GM18520 (cell line): ENCODE measurements around the gene MAJIN.

Source experiments
- ATAC-seq: cut with Tn5 transposase; IDR thresholded peaks from one replicate; pipeline ENCODE4 v1.9.1; 2021; ENCODE audit not compliant: unreplicated experiment

MAJIN gene

GRCh38 chr11:64933213-64933934 lies 38.5 kb downstream of the MAJIN start:
- ATAC-seq, result no peak

- no peak for ATAC-seq
These were observed 39.6 kb downstream of the MAJIN start for GRCh38 chr11:64932324-64932723.

DNA sequence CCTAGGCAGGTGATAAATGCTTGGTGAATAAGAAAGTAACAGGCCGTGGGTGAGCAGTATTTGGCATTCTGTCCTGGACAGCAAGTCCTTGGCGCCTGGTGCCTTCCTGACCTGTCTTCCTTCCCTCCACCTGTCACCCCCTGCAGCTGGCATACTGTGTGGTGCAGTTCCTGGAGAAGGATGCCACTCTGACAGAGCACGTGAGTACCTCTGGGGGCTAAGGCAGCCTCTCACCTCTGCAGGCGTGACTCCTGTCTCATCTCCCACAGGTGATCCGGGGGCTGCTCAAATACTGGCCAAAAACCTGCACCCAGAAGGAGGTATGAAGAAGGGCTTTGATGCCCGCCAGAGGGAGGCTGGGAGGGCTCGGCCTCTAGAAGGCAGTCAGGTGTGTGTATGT lies 40.6 kb downstream of the MAJIN start:
- ATAC-seq, result no peak

DNA sequence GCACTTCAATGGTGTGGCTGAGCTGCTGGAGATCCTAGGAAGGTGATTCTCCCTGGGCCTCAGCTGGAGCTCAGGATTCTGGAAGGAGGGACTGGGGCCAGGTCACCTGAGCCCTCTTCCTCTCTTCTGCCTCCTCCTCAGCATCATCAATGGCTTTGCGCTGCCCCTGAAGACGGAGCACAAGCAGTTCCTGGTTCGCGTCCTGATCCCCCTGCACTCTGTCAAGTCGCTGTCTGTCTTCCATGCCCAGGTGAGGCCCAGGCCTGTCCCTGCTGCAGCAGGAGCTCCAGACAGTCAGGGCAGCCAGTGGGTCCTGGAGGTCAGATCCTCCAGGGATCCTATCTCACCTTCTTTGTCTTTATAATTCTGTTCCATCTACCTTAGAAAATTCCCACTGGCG lies 41.6 kb downstream of the MAJIN start:
- ATAC-seq, result no peak

GRCh38 chr11:64929625-64930024 lies 42.3 kb downstream of the MAJIN start:
- no peak for ATAC-seq

- no peak for ATAC-seq
These were observed 43.0 kb downstream of the MAJIN start for GRCh38 chr11:64928957-64929356.

DNA sequence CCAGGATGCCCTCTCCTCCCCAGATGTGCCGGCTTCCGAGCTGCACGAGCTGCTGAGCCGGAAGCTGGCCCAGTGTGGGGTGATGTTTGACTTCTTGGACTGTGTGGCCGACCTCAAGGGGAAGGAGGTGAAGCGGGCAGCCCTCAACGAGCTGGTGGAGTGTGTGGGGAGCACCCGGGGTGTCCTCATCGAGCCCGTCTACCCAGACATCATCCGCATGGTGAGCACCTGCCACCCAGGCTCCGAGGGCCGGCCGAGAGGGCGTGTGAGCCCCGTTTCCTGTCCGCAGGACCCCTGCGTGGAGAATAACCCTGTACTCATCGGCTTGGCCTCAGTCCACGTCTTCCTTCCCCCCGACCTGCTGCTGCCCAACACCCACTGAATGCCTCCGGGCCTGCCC lies 45.2 kb downstream of the MAJIN start:
- no peak for ATAC-seq

DNA sequence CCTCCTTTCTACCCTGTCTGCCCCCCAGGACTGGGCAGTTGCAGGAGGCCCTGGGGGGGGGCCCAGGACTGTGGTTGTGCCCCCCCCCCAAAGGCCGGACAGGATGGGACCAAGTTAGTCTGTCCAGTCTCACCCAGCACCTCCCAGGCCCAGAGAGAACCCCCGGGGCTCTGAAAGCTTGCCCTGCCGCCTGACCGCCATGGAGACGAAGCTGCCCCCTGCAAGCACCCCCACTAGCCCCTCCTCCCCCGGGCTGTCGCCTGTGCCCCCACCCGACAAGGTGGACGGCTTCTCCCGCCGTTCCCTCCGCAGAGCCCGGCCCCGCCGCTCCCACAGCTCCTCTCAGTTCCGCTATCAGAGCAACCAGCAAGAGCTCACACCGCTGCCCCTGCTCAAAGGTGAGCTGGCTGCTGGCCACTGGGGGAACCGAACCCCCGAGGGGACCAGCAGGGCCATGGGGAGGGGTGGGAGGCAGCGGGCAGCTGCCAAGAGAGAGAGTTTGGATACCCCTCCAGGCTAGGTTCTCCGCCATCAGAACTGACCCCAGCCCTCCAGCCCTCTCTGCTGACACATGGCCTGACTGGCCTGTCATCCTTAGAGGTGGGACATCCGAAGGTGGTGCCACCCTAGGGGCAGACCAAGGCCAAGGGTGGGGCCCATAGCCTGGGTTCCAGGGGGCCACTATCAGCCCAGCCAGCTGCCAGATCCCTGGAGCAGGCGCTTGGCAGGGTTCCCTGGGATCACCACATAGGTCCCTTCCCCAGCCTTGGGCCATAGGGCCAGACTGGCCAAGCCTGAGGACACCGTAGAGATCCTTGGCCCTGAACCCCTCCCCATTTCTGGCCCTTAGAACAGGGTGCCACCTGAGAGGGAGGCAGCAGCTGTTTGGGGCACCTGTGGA lies 46.1 kb downstream of the MAJIN start:
- no peak for ATAC-seq

- no peak for ATAC-seq
These were observed 47.0 kb downstream of the MAJIN start for GRCh38 chr11:64924910-64925284.

GRCh38 chr11:64923944-64924909 lies 47.7 kb downstream of the MAJIN start, which contains the start of gene PPP2R5B:
Gene PPP2R5B (plus strand): TSS chr11:64924689. CDS start chr11:64925735, 1,046 bp downstream.
- peak; percentile 70 for ATAC-seq

GRCh38 chr11:64923151-64923661 lies 48.7 kb downstream of the MAJIN start:
- ATAC-seq, result no peak

GRCh38 chr11:64921384-64921783 lies 50.5 kb downstream of the MAJIN start:
- ATAC-seq, result no peak

DNA sequence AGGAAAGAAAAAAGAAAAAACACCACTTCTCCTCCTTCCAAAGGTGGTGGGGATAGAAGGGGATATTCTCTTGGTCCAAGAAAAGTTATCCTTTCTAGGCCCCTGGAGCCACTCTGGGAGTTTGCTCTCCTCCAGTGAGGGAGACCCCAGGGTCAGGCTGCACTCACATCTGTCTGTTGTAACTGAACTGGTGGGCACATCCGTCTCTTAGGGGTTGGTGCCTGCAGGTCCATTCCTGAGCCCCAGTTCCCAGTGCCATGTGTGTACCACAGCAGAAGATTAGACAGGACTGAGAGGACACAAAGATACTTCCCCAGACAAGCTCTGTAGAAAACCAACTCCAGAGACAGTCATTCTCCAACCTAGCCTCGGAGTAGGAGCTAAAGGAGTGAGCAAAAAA lies 51.8 kb downstream of the MAJIN start:
- no peak for ATAC-seq

- ATAC-seq, result no peak
These were observed 52.3 kb downstream of the MAJIN start for GRCh38 chr11:64919627-64920026.

- ATAC-seq, result no peak
These were observed 53.9 kb downstream of the MAJIN start for GRCh38 chr11:64918017-64918416.

GRCh38 chr11:64917663-64917995 lies 54.3 kb downstream of the MAJIN start:
- no peak for ATAC-seq

GRCh38 chr11:64916775-64917662 lies 54.9 kb downstream of the MAJIN start, which contains the start of gene ATG2A:
Gene ATG2A (minus strand): TSS chr11:64917209. CDS start chr11:64917135, 74 bp downstream.
- peak; percentile 95 for ATAC-seq

GRCh38 chr11:64916040-64916774 lies 55.7 kb downstream of the MAJIN start:
- ATAC-seq, result no peak

- ATAC-seq, result no peak
These were observed 56.5 kb downstream of the MAJIN start for GRCh38 chr11:64915376-64915887.
